HG03520 (cell line): ENCODE results near the gene SGMS1.
"Not testable (repeated sequence)": the region's sequence is repeated elsewhere in the genome, so short reads cannot be mapped to it uniquely, and the experiment has no call there.

ENCODE experiments used
- ATAC-seq: cut with Tn5 transposase; IDR thresholded peaks from one replicate; pipeline ENCODE4 v1.9.1; 2021; ENCODE audit warnings: mild to moderate bottlenecking, moderate library complexity; ENCODE audit not compliant: unreplicated experiment

SGMS1 gene

GRCh38 chr10:50623663-50624412 lies at the start of gene SGMS1:
TSS of gene SGMS1 (minus strand) at chr10:50623956. CDS start at chr10:50344114, 279,842 bp downstream.
- peak; percentile 18 for ATAC-seq

- peak; percentile 51 for ATAC-seq
Observed at GRCh38 chr10:50672152-50672551, 48.4 kb upstream of the SGMS1 start.

DNA sequence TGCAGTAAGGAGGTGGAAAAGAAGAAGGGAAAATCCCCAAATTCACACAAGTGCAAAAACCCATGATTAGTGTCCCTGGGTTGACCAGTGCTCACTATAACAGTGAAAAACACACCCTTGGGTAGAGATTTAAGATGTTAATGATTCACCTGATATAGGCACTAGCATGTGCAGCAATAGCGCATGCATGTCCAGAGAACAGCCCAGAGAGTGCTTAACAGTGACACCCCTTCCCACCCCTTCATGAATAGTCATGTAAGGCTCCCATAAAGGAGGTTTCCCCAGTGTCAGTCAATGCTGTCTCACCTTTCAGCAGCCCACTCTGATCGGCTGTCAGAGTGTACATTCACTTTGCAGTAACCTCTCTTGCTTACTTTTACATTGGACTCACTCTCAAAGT lies 47.9 kb upstream of the SGMS1 start:
- not testable (repeated sequence) for ATAC-seq

- ATAC-seq, result not testable (repeated sequence)
Observed at GRCh38 chr10:50669957-50670356, 46.2 kb upstream of the SGMS1 start.

DNA sequence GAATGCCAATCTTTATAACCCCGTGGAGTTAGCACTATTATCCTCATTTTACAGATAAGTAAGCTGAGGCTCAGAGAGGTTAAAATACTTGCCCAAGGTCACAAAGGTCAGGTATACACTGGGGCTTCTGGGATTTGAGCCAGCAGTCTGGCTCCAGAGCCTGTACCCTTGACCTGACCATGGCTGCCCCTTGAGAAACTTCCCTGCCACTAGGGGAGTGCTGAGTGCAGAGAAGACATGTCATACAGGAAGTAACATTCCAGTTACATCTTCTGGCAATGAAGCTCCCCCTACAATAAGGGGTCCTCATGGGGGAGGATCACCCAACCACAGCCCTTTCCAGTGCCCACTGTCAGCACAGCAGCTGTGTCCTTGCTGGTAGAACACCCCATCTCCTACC lies 43.6 kb upstream of the SGMS1 start:
- not testable (repeated sequence) for ATAC-seq

GRCh38 chr10:50662420-50662819 lies 38.7 kb upstream of the SGMS1 start:
- ATAC-seq, result not testable (repeated sequence)

- ATAC-seq, result not testable (repeated sequence)
Observed at GRCh38 chr10:50661563-50661962, 37.8 kb upstream of the SGMS1 start.

DNA sequence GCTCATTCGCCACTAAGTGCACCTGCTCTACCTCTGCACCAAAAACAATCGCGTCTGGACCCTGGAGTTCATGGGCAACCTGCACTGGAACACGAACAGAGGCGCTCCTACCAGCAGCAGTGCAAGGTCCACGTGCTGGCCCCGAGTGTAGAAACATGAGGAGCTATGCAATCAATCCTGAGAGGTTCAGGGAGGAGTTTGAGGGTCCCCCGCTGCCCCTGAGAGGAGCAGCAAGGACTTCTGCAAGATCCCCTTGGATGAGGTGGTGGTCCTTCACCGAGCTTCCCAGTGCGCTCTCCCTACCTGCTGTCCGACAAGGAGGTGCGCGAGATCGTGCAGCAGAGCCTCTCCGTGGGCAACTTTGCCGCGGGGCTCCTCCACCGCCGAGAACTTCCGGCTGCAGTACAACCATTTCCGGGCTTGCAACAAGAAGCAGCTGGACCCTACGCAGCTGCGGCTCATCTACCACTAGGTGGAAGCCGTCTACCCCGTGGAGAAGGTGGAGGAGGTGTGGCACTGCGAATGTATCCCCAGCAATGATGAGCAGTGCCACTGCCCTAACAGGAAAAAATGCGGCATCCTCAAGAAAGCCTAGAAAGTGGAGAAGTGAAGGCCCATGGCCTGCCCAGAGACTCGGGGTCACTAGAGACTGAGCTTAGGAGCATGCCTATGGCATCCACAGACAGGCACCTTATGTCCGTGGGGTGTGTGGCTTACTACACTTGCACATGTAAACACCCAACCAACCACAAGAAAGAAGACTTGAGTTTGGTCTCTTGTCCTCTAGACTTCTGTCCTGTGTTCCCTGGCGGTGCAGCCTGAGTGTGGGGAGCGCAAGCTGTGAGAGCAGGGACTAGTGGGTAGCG lies 36.3 kb upstream of the SGMS1 start:
- peak; percentile 100 for ATAC-seq

DNA sequence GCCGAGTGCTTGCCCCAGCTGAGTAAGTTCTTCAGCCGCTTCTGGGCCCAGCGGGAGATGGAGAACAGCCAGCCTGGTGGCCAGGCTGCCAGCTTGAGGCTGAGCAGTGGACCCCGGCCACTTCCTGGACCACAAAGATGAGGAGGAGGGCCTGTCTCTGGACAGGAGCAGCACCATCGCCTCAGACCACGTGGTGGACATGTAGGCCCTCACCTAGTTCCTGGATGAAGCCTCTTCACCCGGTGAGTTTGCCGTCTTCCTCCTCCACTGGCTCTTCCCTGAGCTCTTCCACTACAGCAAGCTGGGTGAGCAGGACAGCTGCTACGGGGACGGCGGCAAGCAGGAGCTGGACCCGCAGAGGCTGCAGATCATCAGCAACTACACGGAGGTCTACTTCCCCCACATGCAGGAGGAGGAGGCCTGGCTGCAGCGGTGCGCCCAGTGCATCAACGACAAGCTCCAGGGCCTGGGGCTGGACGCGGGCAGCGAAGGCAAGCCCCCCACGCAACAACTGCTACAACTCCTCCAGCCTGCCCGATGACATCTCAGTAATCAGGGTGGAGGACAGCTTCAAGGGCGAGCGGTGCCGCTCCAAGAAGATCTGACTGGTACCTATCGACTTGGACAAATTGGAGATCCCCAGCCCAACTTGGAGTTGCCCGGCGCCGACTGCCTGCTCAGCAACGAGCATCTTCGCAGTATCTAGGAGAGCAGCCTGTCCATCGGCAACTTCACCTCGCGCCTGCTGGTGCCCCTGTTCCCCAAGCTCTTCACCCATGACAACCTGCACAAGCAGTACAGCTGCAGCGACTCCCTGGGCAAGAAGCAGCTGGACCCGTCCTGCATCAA lies 35.5 kb upstream of the SGMS1 start:
- not testable (repeated sequence) for ATAC-seq

DNA sequence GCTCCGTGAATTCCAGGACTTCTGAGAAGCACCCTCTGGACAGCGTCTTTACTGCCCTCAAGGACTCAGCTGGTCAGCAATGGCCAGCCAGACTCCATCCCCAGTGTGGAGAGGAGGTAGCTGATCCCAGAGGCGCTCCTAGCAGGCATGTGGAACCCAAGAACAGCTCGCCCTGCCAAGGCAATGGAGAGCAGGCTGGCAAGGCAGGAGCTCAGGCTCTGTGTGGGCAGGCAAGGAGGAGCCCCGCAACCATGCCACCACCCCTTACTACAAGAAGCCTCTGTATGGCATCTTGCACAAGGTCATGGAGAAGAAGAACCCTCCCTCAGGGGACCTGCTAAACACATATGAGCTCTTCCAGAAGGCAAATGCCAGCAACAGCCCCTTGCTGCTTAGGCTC lies 34.4 kb upstream of the SGMS1 start:
- ATAC-seq, result no peak

GRCh38 chr10:50653758-50654157 lies 30.0 kb upstream of the SGMS1 start:
- no peak for ATAC-seq

DNA sequence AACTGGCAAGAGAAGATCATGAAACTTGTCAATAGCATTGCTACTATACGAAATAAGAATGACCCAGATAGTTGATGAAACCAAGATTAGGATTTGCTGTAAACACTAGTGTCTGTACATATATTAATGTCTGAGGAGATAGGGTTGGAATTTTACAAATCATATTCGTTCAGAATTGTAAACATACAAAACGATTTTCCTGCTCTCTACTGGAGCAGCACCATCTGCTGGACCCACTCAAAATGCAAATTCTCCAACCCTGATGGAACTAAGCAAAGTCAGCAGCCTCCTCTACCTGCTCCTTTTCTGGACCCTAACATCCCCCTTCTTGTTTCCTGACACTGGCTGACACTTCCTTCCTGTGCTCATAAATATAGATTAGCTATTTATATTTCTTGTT lies 29.4 kb upstream of the SGMS1 start:
- ATAC-seq, result no peak

DNA sequence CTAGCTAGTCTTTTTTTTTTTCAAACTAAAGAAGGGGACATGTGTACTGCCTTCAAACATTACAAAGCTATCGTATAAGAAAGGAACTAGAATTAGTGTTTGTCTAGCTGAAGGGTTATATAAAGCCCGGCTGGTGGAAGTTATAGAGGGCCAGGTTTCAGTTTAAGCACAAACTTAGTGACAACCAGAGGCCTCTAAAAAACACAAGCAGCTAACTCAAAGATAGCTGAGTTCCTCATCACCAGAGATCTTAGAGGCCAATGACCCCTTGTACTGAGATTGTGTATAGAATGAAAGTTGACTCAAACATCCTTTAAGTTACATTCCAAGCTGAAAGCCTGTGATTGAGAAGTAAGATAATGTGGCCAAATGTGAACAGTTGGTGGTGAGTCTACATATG lies 28.1 kb upstream of the SGMS1 start:
- no peak for ATAC-seq

- ATAC-seq, result no peak
Observed at GRCh38 chr10:50650481-50650880, 26.7 kb upstream of the SGMS1 start.

DNA sequence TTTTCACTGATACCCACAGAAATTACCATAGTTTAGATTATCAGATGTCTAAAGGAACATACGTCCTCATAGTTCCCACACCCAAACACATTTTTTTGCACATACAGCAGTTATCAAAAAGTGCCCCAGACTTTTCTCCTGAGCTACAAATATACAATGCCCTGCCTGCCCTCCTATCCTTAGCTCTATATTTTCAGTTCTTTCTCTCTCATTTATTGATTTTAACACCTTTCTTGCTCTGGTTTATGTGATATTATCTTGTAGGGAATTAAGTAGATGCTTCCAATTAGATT lies 25.1 kb upstream of the SGMS1 start:
- no peak for ATAC-seq

GRCh38 chr10:50648089-50648934 lies 24.6 kb upstream of the SGMS1 start:
- peak; percentile 62 for ATAC-seq

GRCh38 chr10:50647350-50647749 lies 23.6 kb upstream of the SGMS1 start:
- ATAC-seq, result not testable (repeated sequence)

- no peak for ATAC-seq
Observed at GRCh38 chr10:50645236-50645635, 21.5 kb upstream of the SGMS1 start.

- no peak for ATAC-seq
Observed at GRCh38 chr10:50641626-50642025, 17.9 kb upstream of the SGMS1 start.

- no peak for ATAC-seq
Observed at GRCh38 chr10:50640238-50640637, 16.5 kb upstream of the SGMS1 start.
